Liver (tissue), 9 donors: Measurements from ENCODE around the gene ASB15. TPM values are rescaled to one million over a fixed set of nuclear protein-coding genes. Genes with fewer than 3 reads are reported as not detected.

ENCODE experiments used
- DNase-seq: peaks from one replicate; pipeline ENCODE4 v3.0.0-alpha.2; 2017; ENCODE audit warnings: low spot score
- H3K27ac ChIP-seq, 2 donors: one replicate each; pipeline ENCODE4 v1.7.0; 2013; ENCODE audit warnings: inconsistent platforms in 2 of 2, low read length in 2 of 2, control low read depth in 1 of 2, low read depth in 1 of 2, mild to moderate bottlenecking in 1 of 2
- H3K27me3 ChIP-seq, 4 donors: one replicate each; pipeline versions ENCODE4 v1.6.1 to v1.7.0; 2013; ENCODE audit warnings: low read length in 3 of 4, inconsistent platforms in 1 of 4, mild to moderate bottlenecking in 1 of 4, moderate library complexity in 1 of 4; ENCODE audit not compliant: control insufficient read depth in 4 of 4, insufficient read depth in 4 of 4
- H3K36me3 ChIP-seq, 4 donors: one replicate each; pipeline versions ENCODE4 v1.6.1 to v1.7.0; 2013; ENCODE audit warnings: low read length in 3 of 4, mild to moderate bottlenecking in 3 of 4, low read depth in 1 of 4, moderate library complexity in 1 of 4; ENCODE audit not compliant: control insufficient read depth in 4 of 4, insufficient read depth in 3 of 4
- H3K4me1 ChIP-seq, 4 donors: one replicate each; pipeline versions ENCODE4 v1.6.1 to v1.7.0; 2013; ENCODE audit warnings: low read length in 3 of 4, mild to moderate bottlenecking in 3 of 4, moderate library complexity in 1 of 4; ENCODE audit not compliant: control insufficient read depth in 4 of 4, insufficient read depth in 4 of 4
- H3K4me3 ChIP-seq, 3 donors: one replicate each; pipeline versions ENCODE4 v1.6.1 to v1.7.0; 2013; ENCODE audit warnings: low read length in 3 of 3, control low read depth in 1 of 3, low read depth in 1 of 3, mild to moderate bottlenecking in 1 of 3
- H3K9ac ChIP-seq, 2 donors: one replicate each; pipeline ENCODE4 v1.7.0; 2013; ENCODE audit warnings: low read length in 2 of 2, mild to moderate bottlenecking in 2 of 2, moderate library complexity in 2 of 2, control low read depth in 1 of 2, low read depth in 1 of 2
- H3K9me3 ChIP-seq, 4 donors: one replicate each; pipeline versions ENCODE4 v1.6.1 to v1.7.0; 2013; ENCODE audit warnings: low read length in 3 of 4; ENCODE audit not compliant: control insufficient read depth in 4 of 4
- EGR1 ChIP-seq, 2 donors: IDR thresholded peaks; 2 replicates each; pipeline ENCODE4 v1.6.1; 2016 to 2018; ENCODE audit warnings: antibody characterized with exemption in 2 of 2, low read depth in 2 of 2
- FOXA1 ChIP-seq: IDR thresholded peaks from 2 replicates; pipeline ENCODE4 v1.6.1; 2016; ENCODE audit warnings: antibody characterized with exemption
- FOXA2 ChIP-seq: IDR thresholded peaks from 2 replicates; pipeline ENCODE4 v1.6.1; 2016; ENCODE audit warnings: antibody characterized with exemption
- GABPA ChIP-seq, 2 donors: IDR thresholded peaks in 1 of 2; conservative IDR thresholded peaks in 1 of 2; 2 replicates each; pipeline ENCODE4 v1.6.1; 2016; ENCODE audit warnings: antibody characterized with exemption in 2 of 2, mild to moderate bottlenecking in 1 of 2, moderate library complexity in 1 of 2
- HNF4A ChIP-seq, 2 donors: conservative IDR thresholded peaks; 2 replicates each; pipeline ENCODE4 v1.6.1; 2016; ENCODE audit warnings: antibody characterized with exemption in 2 of 2, mild to moderate bottlenecking in 2 of 2
- HNF4G ChIP-seq: IDR thresholded peaks from 2 replicates; pipeline ENCODE4 v1.6.1; 2016; ENCODE audit warnings: antibody characterized with exemption
- JUND ChIP-seq, 2 donors: IDR thresholded peaks; 2 replicates each; pipeline ENCODE4 v1.6.1; 2016; ENCODE audit warnings: antibody characterized with exemption in 2 of 2
- NR2F2 ChIP-seq: IDR thresholded peaks from 2 replicates; pipeline ENCODE4 v1.6.1; 2016; ENCODE audit warnings: antibody characterized with exemption
- RAD21 ChIP-seq, 2 donors: IDR thresholded peaks; 2 replicates each; pipeline ENCODE4 v1.6.1; 2016; ENCODE audit warnings: antibody characterized with exemption in 2 of 2, mild to moderate bottlenecking in 2 of 2
- RXRA ChIP-seq, 2 donors: IDR thresholded peaks; 2 replicates each; pipeline ENCODE4 v1.6.1; 2017 to 2018; ENCODE audit warnings: antibody characterized with exemption in 2 of 2, mild to moderate bottlenecking in 1 of 2
- SP1 ChIP-seq: IDR thresholded peaks from 2 replicates; pipeline ENCODE4 v1.6.1; 2018; ENCODE audit warnings: antibody characterized with exemption, mild to moderate bottlenecking
- TAF1 ChIP-seq: conservative IDR thresholded peaks from 2 replicates; pipeline ENCODE4 v1.6.1; 2016; ENCODE audit warnings: antibody characterized with exemption, mild to moderate bottlenecking
- YY1 ChIP-seq: IDR thresholded peaks from 2 replicates; pipeline ENCODE4 v1.6.1; 2016; ENCODE audit warnings: antibody characterized with exemption, mild to moderate bottlenecking
- WGBS: extraction: QIAGEN DNeasy Blood & Tissue Kit; methylation state at CpG from one replicate; pipeline ENCODE4 v1.1.7; 2013; 5-methylcytosine and 5-hydroxymethylcytosine counted together
- polyA plus RNA-seq, 2 donors: library from polyadenylated mRNA; stranded (reverse) in 1 of 2; unstranded in 1 of 2; fragments of 200-250 nt in 1 of 2; fragments of >200 nt in 1 of 2; fragmentation: Nextera tagmentation in 1 of 2; extraction: Ambion mirVana in 1 of 2; gene quantifications; one replicate each; pipeline versions ENCODE4 v1.2.1 to v1.2.3, GENCODE V29; 2013 to 2015
- total RNA-seq, 2 donors: library from RNA; depleted of rRNA; stranded (reverse); fragments of >200 nt; gene quantifications; one replicate each; pipeline ENCODE4 v1.2.3, GENCODE V29; 2014
- TF ChIP-seq, protein P1 (sequence below): IDR thresholded peaks from 2 replicates; pipeline ENCODE4 v1.6.1; 2016; ENCODE audit warnings: antibody characterized with exemption
- TF ChIP-seq, protein P2 (sequence below): IDR thresholded peaks from 2 replicates; pipeline ENCODE4 v1.6.1; 2016; ENCODE audit warnings: antibody characterized with exemption
- TF ChIP-seq, protein P3 (sequence below): IDR thresholded peaks from 2 replicates; pipeline ENCODE4 v1.6.1; 2016; ENCODE audit warnings: antibody characterized with exemption
- TF ChIP-seq, protein P4 (sequence below): fragments of 150-350 bp; IDR thresholded peaks from 2 replicates; pipeline ENCODE4 v1.5.1; 2017; ENCODE audit warnings: improper control_type of control experiment, low read depth, low read length; ENCODE audit not compliant: missing input control
- TF ChIP-seq, protein P5 (sequence below): IDR thresholded peaks from 2 replicates; pipeline ENCODE4 v1.6.1; 2016; ENCODE audit warnings: antibody characterized with exemption, mild to moderate bottlenecking
- donor health status: healthy.
- donor health status: healthy.
- donor health status: healthy.
- donor health status: healthy.
- donor health status: healthy.

Gene ASB15
- total and polyA plus RNA-seq, 4 donors: not detected

DNA sequence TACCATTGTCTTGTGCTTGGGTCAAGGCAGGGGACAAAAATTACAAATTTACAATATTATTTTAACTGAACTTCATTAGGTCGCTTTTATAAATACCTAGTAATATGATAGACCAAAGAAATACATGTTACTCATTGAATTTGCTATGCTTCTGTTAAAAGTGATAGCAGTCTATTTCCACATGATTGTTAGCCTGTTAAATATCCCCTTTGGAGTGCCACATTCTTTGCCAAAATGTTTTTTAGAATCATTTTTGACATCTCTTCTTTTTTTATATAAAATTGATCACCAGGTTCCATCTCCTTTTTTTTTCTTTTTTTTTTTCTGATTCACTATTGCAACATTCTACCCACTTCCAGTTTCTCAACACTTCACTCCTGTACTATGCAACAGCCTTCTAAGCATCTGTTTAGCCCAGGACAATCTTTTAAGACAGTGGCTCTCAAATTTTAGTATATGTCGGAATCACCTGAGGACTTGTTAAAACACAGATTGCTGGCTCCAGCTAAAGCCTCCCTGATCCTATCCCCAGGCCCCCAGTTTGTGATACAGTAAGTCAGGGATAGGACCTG lies 27.6 kb upstream of the ASB15 start:
- no peak for DNase-seq
- H3K9ac ChIP-seq: no peak overlapping the region
- 90% methylated on average over 2 of the region's 2 CpGs for WGBS
- no peak overlapping the region for H3K4me3 ChIP-seq
- no peaks in the 10 kb centered on the region for H3K4me1 ChIP-seq
- no peaks in the 10 kb centered on the region for H3K27me3 ChIP-seq
- no peaks in the 10 kb centered on the region for H3K9me3 ChIP-seq
- TF ChIP-seq, protein P1, sequence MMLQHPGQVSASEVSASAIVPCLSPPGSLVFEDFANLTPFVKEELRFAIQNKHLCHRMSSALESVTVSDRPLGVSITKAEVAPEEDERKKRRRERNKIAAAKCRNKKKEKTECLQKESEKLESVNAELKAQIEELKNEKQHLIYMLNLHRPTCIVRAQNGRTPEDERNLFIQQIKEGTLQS: no peak
- TF ChIP-seq FOXA1: no peak
- TF ChIP-seq EGR1 (IDR thresholded peaks at IDR 0.05; ENCODE audit: low read depth in 2 of 2): no peak
- no peak for TF ChIP-seq JUND (IDR thresholded peaks at IDR 0.05)
- no peak for TF ChIP-seq TAF1
- no peak for TF ChIP-seq NR2F2
- TF ChIP-seq, protein P2, sequence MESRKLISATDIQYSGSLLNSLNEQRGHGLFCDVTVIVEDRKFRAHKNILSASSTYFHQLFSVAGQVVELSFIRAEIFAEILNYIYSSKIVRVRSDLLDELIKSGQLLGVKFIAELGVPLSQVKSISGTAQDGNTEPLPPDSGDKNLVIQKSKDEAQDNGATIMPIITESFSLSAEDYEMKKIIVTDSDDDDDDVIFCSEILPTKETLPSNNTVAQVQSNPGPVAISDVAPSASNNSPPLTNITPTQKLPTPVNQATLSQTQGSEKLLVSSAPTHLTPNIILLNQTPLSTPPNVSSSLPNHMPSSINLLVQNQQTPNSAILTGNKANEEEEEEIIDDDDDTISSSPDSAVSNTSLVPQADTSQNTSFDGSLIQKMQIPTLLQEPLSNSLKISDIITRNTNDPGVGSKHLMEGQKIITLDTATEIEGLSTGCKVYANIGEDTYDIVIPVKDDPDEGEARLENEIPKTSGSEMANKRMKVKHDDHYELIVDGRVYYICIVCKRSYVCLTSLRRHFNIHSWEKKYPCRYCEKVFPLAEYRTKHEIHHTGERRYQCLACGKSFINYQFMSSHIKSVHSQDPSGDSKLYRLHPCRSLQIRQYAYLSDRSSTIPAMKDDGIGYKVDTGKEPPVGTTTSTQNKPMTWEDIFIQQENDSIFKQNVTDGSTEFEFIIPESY: no peak
- TF ChIP-seq RXRA (IDR thresholded peaks at IDR 0.05): no peak
- no peak for TF ChIP-seq GABPA (IDR thresholded peaks at IDR 0.05 in 1 of 2, conservative IDR thresholded peaks at IDR 0.05 in 1 of 2)
- TF ChIP-seq RAD21 (IDR thresholded peaks at IDR 0.05): no peak
- TF ChIP-seq YY1: no peak
- TF ChIP-seq, protein P3, sequence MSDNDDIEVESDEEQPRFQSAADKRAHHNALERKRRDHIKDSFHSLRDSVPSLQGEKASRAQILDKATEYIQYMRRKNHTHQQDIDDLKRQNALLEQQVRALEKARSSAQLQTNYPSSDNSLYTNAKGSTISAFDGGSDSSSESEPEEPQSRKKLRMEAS: no peak
- TF ChIP-seq SP1: no peak
- TF ChIP-seq FOXA2: no peak
- TF ChIP-seq, protein P4, sequence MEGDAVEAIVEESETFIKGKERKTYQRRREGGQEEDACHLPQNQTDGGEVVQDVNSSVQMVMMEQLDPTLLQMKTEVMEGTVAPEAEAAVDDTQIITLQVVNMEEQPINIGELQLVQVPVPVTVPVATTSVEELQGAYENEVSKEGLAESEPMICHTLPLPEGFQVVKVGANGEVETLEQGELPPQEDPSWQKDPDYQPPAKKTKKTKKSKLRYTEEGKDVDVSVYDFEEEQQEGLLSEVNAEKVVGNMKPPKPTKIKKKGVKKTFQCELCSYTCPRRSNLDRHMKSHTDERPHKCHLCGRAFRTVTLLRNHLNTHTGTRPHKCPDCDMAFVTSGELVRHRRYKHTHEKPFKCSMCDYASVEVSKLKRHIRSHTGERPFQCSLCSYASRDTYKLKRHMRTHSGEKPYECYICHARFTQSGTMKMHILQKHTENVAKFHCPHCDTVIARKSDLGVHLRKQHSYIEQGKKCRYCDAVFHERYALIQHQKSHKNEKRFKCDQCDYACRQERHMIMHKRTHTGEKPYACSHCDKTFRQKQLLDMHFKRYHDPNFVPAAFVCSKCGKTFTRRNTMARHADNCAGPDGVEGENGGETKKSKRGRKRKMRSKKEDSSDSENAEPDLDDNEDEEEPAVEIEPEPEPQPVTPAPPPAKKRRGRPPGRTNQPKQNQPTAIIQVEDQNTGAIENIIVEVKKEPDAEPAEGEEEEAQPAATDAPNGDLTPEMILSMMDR: no peak
- TF ChIP-seq, protein P5, sequence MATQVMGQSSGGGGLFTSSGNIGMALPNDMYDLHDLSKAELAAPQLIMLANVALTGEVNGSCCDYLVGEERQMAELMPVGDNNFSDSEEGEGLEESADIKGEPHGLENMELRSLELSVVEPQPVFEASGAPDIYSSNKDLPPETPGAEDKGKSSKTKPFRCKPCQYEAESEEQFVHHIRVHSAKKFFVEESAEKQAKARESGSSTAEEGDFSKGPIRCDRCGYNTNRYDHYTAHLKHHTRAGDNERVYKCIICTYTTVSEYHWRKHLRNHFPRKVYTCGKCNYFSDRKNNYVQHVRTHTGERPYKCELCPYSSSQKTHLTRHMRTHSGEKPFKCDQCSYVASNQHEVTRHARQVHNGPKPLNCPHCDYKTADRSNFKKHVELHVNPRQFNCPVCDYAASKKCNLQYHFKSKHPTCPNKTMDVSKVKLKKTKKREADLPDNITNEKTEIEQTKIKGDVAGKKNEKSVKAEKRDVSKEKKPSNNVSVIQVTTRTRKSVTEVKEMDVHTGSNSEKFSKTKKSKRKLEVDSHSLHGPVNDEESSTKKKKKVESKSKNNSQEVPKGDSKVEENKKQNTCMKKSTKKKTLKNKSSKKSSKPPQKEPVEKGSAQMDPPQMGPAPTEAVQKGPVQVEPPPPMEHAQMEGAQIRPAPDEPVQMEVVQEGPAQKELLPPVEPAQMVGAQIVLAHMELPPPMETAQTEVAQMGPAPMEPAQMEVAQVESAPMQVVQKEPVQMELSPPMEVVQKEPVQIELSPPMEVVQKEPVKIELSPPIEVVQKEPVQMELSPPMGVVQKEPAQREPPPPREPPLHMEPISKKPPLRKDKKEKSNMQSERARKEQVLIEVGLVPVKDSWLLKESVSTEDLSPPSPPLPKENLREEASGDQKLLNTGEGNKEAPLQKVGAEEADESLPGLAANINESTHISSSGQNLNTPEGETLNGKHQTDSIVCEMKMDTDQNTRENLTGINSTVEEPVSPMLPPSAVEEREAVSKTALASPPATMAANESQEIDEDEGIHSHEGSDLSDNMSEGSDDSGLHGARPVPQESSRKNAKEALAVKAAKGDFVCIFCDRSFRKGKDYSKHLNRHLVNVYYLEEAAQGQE: no peak
- TF ChIP-seq HNF4A (conservative IDR thresholded peaks at IDR 0.05): no peak
- no peak for TF ChIP-seq HNF4G
- no peak overlapping the region for H3K27ac ChIP-seq
- H3K36me3 ChIP-seq: no peaks in the 10 kb centered on the region
